Keratinocyte (primary cell): ENCODE measurements around the gene TMEM235. TPM values are rescaled to one million over a fixed set of nuclear protein-coding genes. Genes with fewer than 3 reads are reported as not detected.

Experiments
- DNase-seq: peaks from one replicate; pipeline ENCODE4 v3.0.0-alpha.2; 2011; ENCODE audit warnings: low read depth, missing footprints, low spot score
- FAIRE-seq: peaks from 2 replicates; lab custom pipeline; 2011; peaks lifted over from hg19 to GRCh38; lab: Jason Lieb, UNC
- H2AFZ ChIP-seq: 2 replicates; pipeline ENCODE4 v1.6.0; 2012; ENCODE audit warnings: low read length, control low read depth, inconsistent platforms; ENCODE audit not compliant: control insufficient read depth
- H3K27ac ChIP-seq: 2 replicates; pipeline ENCODE4 v1.5.1; 2011; ENCODE audit warnings: low read length; ENCODE audit not compliant: control insufficient read depth, insufficient read depth
- H3K27me3 ChIP-seq: 3 replicates; pipeline ENCODE4 v1.6.0; 2011; ENCODE audit warnings: low read length; ENCODE audit not compliant: control insufficient read depth, insufficient read depth; ENCODE audit errors: extremely low read depth
- H3K36me3 ChIP-seq, 2 experiments: 2 replicates in 1 of 2; 3 replicates in 1 of 2; pipeline ENCODE4 v1.5.1; 2011; ENCODE audit warnings: low read length in 2 of 2, mild to moderate bottlenecking in 1 of 2; ENCODE audit not compliant: control insufficient read depth in 2 of 2, insufficient read depth in 2 of 2; ENCODE audit errors: extremely low read depth in 1 of 2
- H3K4me1 ChIP-seq: 3 replicates; pipeline ENCODE4 v1.5.1; 2011; ENCODE audit warnings: low read length; ENCODE audit not compliant: control insufficient read depth, insufficient read depth; ENCODE audit errors: extremely low read depth
- H3K4me2 ChIP-seq: 3 replicates; pipeline ENCODE4 v1.6.0; 2011; ENCODE audit warnings: low read depth, low read length; ENCODE audit not compliant: control insufficient read depth, insufficient read depth; ENCODE audit errors: extremely low read depth
- H3K4me3 ChIP-seq, 3 experiments: fragments of 200-600 bp in 1 of 3; sonication (generic) in 1 of 3; 2 replicates in 2 of 3; 3 replicates in 1 of 3; pipeline ENCODE4 v1.5.1; 2011 to 2016; ENCODE audit warnings: low read length in 3 of 3, mild to moderate bottlenecking in 3 of 3, control low read depth in 2 of 3, inconsistent platforms in 1 of 3, low read depth in 1 of 3, mixed read lengths in 1 of 3, mixed run types in 1 of 3, moderate library complexity in 1 of 3; ENCODE audit not compliant: control insufficient read depth in 2 of 3, insufficient read depth in 2 of 3; ENCODE audit errors: extremely low read depth in 1 of 3
- H3K79me2 ChIP-seq: 2 replicates; pipeline ENCODE4 v1.6.0; 2012; ENCODE audit warnings: low read length; ENCODE audit not compliant: control insufficient read depth, insufficient read depth
- H3K9ac ChIP-seq: 3 replicates; pipeline ENCODE4 v1.6.0; 2011; ENCODE audit warnings: low read length; ENCODE audit not compliant: control insufficient read depth, insufficient read depth; ENCODE audit errors: extremely low read depth
- H3K9me1 ChIP-seq: 3 replicates; pipeline ENCODE4 v1.6.0; 2011; ENCODE audit warnings: low read length; ENCODE audit not compliant: control insufficient read depth, insufficient read depth; ENCODE audit errors: extremely low read depth
- H3K9me3 ChIP-seq: 2 replicates; pipeline ENCODE4 v1.5.1; 2012; ENCODE audit warnings: low read depth, low read length; ENCODE audit not compliant: control insufficient read depth
- H4K20me1 ChIP-seq: 3 replicates; pipeline ENCODE4 v1.6.0; 2011; ENCODE audit warnings: low read length; ENCODE audit not compliant: control insufficient read depth, insufficient read depth; ENCODE audit errors: extremely low read depth
- CTCF ChIP-seq, 3 experiments: IDR thresholded peaks in 1 of 3; conservative IDR thresholded peaks in 1 of 3; optimal IDR thresholded peaks in 1 of 3; 2 replicates in 2 of 3; 3 replicates in 1 of 3; pipeline versions ENCODE3 to v1.5.1; 2011; ENCODE audit warnings: low read length in 3 of 3, mild to moderate bottlenecking in 3 of 3, moderate library complexity in 2 of 3, control low read depth in 1 of 3, inconsistent platforms in 1 of 3; ENCODE audit not compliant: insufficient read depth in 2 of 3; ENCODE audit errors: extremely low read depth in 1 of 3
- EZH2 ChIP-seq: IDR thresholded peaks from one replicate; pipeline ENCODE4 v1.6.1; 2012; ENCODE audit warnings: inconsistent platforms, mild to moderate bottlenecking, low read length, moderate library complexity
- dilution Hi-C: fragments of 300-500 bp; cut with MboI; formaldehyde crosslinking; loops from one replicate; pipeline ENCODE4 v1.7.0; 2020; ENCODE audit warnings: low sequenced_read_pairs; ENCODE audit not compliant: extremely low pct_ligation_motif_present
- polyA plus RNA-seq, 5 experiments: library from polyadenylated mRNA; depleted of rRNA in 3 of 5; stranded (reverse) in 3 of 5; stranded (forward) in 1 of 5; unstranded in 1 of 5; fragments of >200 nt; gene quantifications; 1 replicate in 1 of 5; 2 replicates in 3 of 5; 3 replicates in 1 of 5; pipeline versions ENCODE4 v1.2.1 to v1.2.3, GENCODE V29; 2011 to 2012; ENCODE audit warnings: missing spikeins in 2 of 5, low read depth in 1 of 5, low replicate concordance in 1 of 5

Gene TMEM235
- polyA plus RNA-seq, 1 donor (not counting 4 experiments of a cell fraction or from before 2014, with no cell fraction given), result not detected

GRCh38 chr17:78232859-78233173 is 1.4 kb downstream of the TMEM235 start:
- TF ChIP-seq CTCF (optimal IDR thresholded peaks at IDR 0.05 in 1 of 3, IDR thresholded peaks at IDR 0.05 in 1 of 3, conservative IDR thresholded peaks at IDR 0.05 in 1 of 3; ENCODE audit: extremely low read depth in 1 of 3, insufficient read depth in 2 of 3, low read length in 3 of 3), result no peak
- no peak for TF ChIP-seq EZH2
- Histone ChIP-seq H3K27me3 (peaks cover 36% of the 10 kb centered on the region), H3K36me3 (no peaks in the 10 kb centered on the region), H3K4me2 (no peak overlapping the region), H3K9me3 (no peaks in the 10 kb centered on the region), H3K4me1 (no peaks in the 10 kb centered on the region), H2AFZ (no peak overlapping the region), H3K79me2 (no peaks in the 10 kb centered on the region), H3K9me1 (no peaks in the 10 kb centered on the region), H3K9ac (no peak overlapping the region), H4K20me1 (no peaks in the 10 kb centered on the region), H3K4me3 (no peak overlapping the region), H3K27ac (no peak overlapping the region)
- dilution Hi-C loops, result no loop called here
- DNase-seq (no peak), FAIRE-seq (no peak)

- dilution Hi-C loops, result no loop called here
- DNase-seq, result no peak
- no peaks in the 10 kb centered on the region for H3K9me1 ChIP-seq
- H2AFZ ChIP-seq, result no peak overlapping the region
- H3K4me3 ChIP-seq, result no peak overlapping the region
- no peaks in the 10 kb centered on the region for H4K20me1 ChIP-seq
- no peaks in the 10 kb centered on the region for H3K36me3 ChIP-seq
- no peak overlapping the region for H3K27ac ChIP-seq
- peaks cover 36% of the 10 kb centered on the region for H3K27me3 ChIP-seq
- H3K4me1 ChIP-seq, result no peaks in the 10 kb centered on the region
- no peak for FAIRE-seq
- TF ChIP-seq EZH2 (no peak), CTCF (optimal IDR thresholded peaks at IDR 0.05 in 1 of 3, IDR thresholded peaks at IDR 0.05 in 1 of 3, conservative IDR thresholded peaks at IDR 0.05 in 1 of 3; ENCODE audit: extremely low read depth in 1 of 3, insufficient read depth in 2 of 3, low read length in 3 of 3) (no peak)
- no peak overlapping the region for H3K9ac ChIP-seq
- no peaks in the 10 kb centered on the region for H3K79me2 ChIP-seq
- H3K4me2 ChIP-seq, result no peak overlapping the region
- no peaks in the 10 kb centered on the region for H3K9me3 ChIP-seq
These were observed 2.2 kb downstream of the TMEM235 start for GRCh38 chr17:78233678-78234077.
